Endothelial cell (in vitro differentiated cells): Measurements from ENCODE around the gene ZNF543. TPM values are rescaled to one million over a fixed set of nuclear protein-coding genes. Genes with fewer than 3 reads are reported as not detected.
A peak's percentile ranks its signal among the peaks of the same experiment; 100 is the strongest.

Source experiments
- DNase-seq: peaks from one replicate; pipeline ENCODE4 v3.0.0; 2021; ENCODE audit warnings: low spot score
- H3K27ac Mint-ChIP-seq: one replicate; pipeline ENCODE4 v1.8.0; 2021; ENCODE audit warnings: mixed read lengths, inconsistent platforms; ENCODE audit not compliant: unreplicated experiment
- H3K27me3 Mint-ChIP-seq: one replicate; pipeline ENCODE4 v1.8.0; 2021; ENCODE audit warnings: mild to moderate bottlenecking, moderate library complexity, mixed read lengths, inconsistent platforms; ENCODE audit not compliant: unreplicated experiment
- H3K36me3 Mint-ChIP-seq: one replicate; pipeline ENCODE4 v1.8.0; 2021; ENCODE audit warnings: mild to moderate bottlenecking, low read depth, mixed read lengths, inconsistent platforms; ENCODE audit not compliant: unreplicated experiment
- H3K4me1 Mint-ChIP-seq: one replicate; pipeline ENCODE4 v1.8.0; 2021; ENCODE audit warnings: mild to moderate bottlenecking, mixed read lengths, inconsistent platforms; ENCODE audit not compliant: unreplicated experiment
- H3K4me3 Mint-ChIP-seq: one replicate; pipeline ENCODE4 v1.8.0; 2021; ENCODE audit warnings: mild to moderate bottlenecking, mixed read lengths, inconsistent platforms; ENCODE audit not compliant: unreplicated experiment
- H3K9me3 Mint-ChIP-seq: one replicate; pipeline ENCODE4 v1.8.0; 2021; ENCODE audit warnings: mixed read lengths, inconsistent platforms; ENCODE audit not compliant: unreplicated experiment
- CTCF ChIP-seq: fragments of 200-600 bp; sonication (generic); IDR thresholded peaks from one replicate; pipeline ENCODE4 v1.5.0; 2021; ENCODE audit warnings: antibody characterized with exemption; ENCODE audit not compliant: unreplicated experiment
- total RNA-seq: library from RNA; stranded (reverse); fragmentation: NEBNext Ultra II Directional; extraction: Animal tissue kit (Norgen Biotek cat#: 25700); gene quantifications from one replicate; pipeline ENCODE4 v1.2.1, GENCODE V29; 2021; ENCODE audit not compliant: unreplicated experiment

Gene ZNF543
- total RNA-seq, 1 donor from 2014 or later, result 13.7 TPM

GRCh38 chr19:57376151-57376550, 55.9 kb downstream of the ZNF543 start:
- peaks cover 5% of the 10 kb centered on the region for H3K27me3 Mint-ChIP-seq
- peaks cover 85% of the 10 kb centered on the region for H3K36me3 Mint-ChIP-seq
- peaks cover 11% of the 10 kb centered on the region for H3K9me3 Mint-ChIP-seq

GRCh38 chr19:57377498-57378146, 57.4 kb downstream of the ZNF543 start:
- no peaks in the 10 kb centered on the region for H3K4me1 Mint-ChIP-seq
- H3K9me3 Mint-ChIP-seq, result peaks cover 9% of the 10 kb centered on the region
- H3K4me3 Mint-ChIP-seq, result peak overlapping the region; percentile 86
- H3K27me3 Mint-ChIP-seq, result peaks cover 3% of the 10 kb centered on the region
- no peak for TF ChIP-seq CTCF
- no peak overlapping the region for H3K27ac Mint-ChIP-seq
- H3K36me3 Mint-ChIP-seq, result peaks cover 71% of the 10 kb centered on the region
- no peak for DNase-seq

More at GRCh38 chr19:57376151-57376550, 55.9 kb downstream of the ZNF543 start:
- Mint-ChIP-seq H3K27ac (no peak overlapping the region), H3K4me1 (no peaks in the 10 kb centered on the region), H3K4me3 (peak overlapping the region; percentile 51)
- TF ChIP-seq CTCF, result no peak
- DNase-seq, result no peak

Other genes starting within 250 kb of the ZNF543 start
- gene USP29, start 200.5 kb upstream of the ZNF543 start, total RNA-seq, result not detected
- gene ZIM3, start 175.3 kb upstream of the ZNF543 start, total RNA-seq, result not detected
- gene DUXA, start 153.0 kb upstream of the ZNF543 start, total RNA-seq, result not detected
- 29.0 TPM for gene ZNF264, start 129.0 kb upstream of the ZNF543 start, total RNA-seq
- 3.2 TPM for gene AURKC, start 89.4 kb upstream of the ZNF543 start, total RNA-seq
- 20.4 TPM for gene ZNF805, start 79.8 kb upstream of the ZNF543 start, total RNA-seq
- 51.2 TPM for gene ZNF460, start 40.0 kb upstream of the ZNF543 start, total RNA-seq
- 15.7 TPM for gene ZNF304, start 30.8 kb downstream of the ZNF543 start, total RNA-seq
- gene TRAPPC2B, start 43.1 kb downstream of the ZNF543 start, total RNA-seq, result 13.0 TPM
- 4.8 TPM for gene ZNF547, start 43.1 kb downstream of the ZNF543 start, total RNA-seq
- gene ZNF548, start 69.4 kb downstream of the ZNF543 start, total RNA-seq, result 26.1 TPM
- gene ZNF17, start 90.7 kb downstream of the ZNF543 start, total RNA-seq, result 13.7 TPM
- 20.3 TPM for gene ZNF749, start 114.9 kb downstream of the ZNF543 start, total RNA-seq
- 1.8 TPM for gene VN1R1, start 136.7 kb downstream of the ZNF543 start, total RNA-seq
- gene ZNF772, start 157.1 kb downstream of the ZNF543 start, total RNA-seq, result 19.1 TPM
- gene ZNF419, start 167.3 kb downstream of the ZNF543 start, total RNA-seq, result 16.1 TPM
- 9.7 TPM for gene ZNF773, start 179.5 kb downstream of the ZNF543 start, total RNA-seq
- 10.6 TPM for gene ZNF549, start 206.9 kb downstream of the ZNF543 start, total RNA-seq
- gene ZNF550, start 239.4 kb downstream of the ZNF543 start, total RNA-seq, result 15.3 TPM